GM18511 (cell line): Measurements from ENCODE around the gene USP35.

Experiments used
- ATAC-seq: cut with Tn5 transposase; IDR thresholded peaks from one replicate; pipeline ENCODE4 v1.9.1; 2021; ENCODE audit warnings: mild to moderate bottlenecking, moderate library complexity; ENCODE audit not compliant: unreplicated experiment

The USP35 gene

GRCh38 chr11:78261367-78261766, 72.6 kb downstream of the USP35 start:
- ATAC-seq, result no peak

- no peak for ATAC-seq
Observed at GRCh38 chr11:78261828-78262227, 73.1 kb downstream of the USP35 start.

DNA sequence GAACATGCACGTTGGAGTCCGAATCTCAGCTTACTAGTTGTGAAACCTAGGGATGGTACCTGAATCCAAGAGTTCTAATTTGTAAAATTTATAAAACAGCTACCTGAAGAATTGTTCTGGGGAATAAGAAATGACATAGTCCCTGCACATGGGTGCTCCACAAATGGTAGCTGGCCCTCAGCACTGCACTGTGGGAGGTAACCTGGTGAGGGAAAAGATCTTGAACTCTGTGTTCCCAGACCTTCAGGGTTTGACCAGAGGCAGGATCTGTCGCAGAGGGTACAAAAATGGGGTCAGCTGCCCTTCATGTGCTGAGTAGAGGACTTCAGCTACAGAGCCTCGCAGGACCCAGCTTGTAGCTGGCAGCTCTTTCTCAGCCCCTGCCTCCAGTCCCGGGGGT, 73.5 kb downstream of the USP35 start:
- no peak for ATAC-seq

- ATAC-seq, result no peak
Observed at GRCh38 chr11:78262691-78263090, 74.0 kb downstream of the USP35 start.
